Measurements from ENCODE around the gene CYTH3.
A peak's percentile ranks its signal among the peaks of the same experiment; 100 is the strongest.
"Not testable (repeated sequence)": the region's sequence is repeated elsewhere in the genome, so short reads cannot be mapped to it uniquely, and the experiment has no call there.

The CYTH3 gene, protein sequence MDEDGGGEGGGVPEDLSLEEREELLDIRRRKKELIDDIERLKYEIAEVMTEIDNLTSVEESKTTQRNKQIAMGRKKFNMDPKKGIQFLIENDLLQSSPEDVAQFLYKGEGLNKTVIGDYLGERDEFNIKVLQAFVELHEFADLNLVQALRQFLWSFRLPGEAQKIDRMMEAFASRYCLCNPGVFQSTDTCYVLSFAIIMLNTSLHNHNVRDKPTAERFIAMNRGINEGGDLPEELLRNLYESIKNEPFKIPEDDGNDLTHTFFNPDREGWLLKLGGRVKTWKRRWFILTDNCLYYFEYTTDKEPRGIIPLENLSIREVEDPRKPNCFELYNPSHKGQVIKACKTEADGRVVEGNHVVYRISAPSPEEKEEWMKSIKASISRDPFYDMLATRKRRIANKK

DNA sequence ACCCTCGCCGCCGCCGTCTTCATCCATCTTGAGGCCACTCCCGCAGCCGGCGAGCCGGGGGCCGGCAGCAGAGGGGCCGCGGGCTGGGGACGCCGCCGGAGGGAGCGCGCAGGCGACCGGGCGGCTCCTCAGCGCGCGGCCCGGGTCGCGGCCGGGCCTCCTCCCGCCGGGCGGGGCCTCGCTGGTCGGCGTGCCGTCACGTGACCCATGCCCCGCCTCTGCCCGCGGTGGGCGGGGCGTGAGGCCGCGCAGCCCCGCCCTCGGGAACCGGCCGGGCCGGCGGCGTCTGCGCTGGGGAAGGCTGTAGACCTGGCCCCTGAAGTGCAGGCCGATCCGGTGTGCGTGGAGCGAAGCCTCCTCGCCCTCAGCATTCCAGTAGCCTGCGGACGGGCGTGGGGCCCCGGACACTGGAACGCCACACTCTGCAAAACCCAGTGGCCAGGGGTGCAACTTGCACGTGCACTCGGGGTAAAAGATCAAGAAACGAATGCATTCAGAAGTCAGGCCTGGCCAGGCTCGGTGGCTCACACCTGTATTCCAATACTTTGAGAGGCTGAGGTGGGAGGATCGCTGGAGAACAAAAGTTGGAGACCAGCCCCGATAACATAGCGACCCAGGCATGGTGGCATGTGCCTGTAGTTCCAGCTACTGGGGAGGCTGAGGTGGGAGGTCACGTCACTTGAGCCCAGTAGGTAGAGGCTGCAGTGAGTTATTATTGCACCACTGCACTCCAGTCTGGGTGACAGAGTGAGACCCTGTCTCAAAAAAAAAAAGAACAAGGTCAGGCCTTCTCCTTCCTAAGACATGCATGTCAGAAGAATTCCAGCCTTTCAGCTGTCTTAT, at the start of gene CYTH3:
CYTH3 (minus strand) TSS at position 144 of the 843 bp plus-strand sequence; CDS start at position 27, 117 bp downstream.
- peak; percentile 90 for DNase-seq (ENCODE audit: low spot score)

DNA sequence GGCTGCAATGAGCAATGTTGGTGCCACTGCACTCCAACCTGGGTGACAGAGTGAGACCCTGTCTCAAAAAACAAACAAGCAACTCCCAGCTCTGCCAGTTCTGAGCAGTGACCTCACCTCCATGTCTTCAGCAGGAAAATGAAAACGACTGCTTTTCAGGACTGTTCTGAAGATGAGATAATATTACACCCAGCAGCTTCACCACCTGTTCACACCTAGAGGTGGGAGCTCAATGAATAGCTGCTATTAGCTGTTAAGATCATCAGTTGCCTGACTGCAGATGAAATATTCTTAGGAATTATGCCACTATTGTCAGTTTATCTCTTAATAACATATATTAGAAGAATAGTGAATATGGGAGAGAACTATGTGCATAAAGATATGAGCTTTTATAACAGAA, 48.4 kb upstream of the CYTH3 start:
- no peak for DNase-seq (ENCODE audit: low spot score)

DNA sequence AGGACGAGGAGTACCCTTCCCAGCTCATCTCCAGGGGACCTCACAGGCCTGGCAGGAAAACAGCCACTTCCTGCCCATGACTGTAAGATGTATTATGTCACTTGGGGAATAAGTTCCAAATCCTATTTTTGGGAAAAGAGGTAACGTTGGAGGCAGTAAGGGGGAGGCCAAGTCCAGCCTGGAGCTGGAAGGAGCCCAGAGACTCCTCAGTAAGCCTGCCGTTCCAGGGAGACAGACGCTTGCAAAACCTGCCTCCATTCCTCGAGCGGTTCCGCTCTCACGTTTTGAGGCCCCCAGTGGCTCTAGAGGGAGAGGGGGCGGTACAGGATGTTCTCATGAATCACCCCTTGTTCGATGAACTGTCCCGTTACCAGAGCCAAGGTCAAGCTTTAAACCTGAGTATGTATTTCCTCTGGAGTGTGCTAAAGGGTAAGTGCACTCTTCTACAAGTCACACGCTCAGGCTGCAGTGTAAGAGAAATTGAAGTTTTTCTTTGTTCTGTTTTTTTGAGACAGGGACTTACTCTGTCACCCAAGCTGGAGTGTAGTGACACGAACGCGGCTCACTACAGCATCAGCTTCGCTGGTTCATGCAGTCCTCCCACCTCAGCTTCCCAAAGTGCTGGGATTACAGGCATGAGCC, 45.5 kb upstream of the CYTH3 start:
- DNase-seq (ENCODE audit: low spot score) = peak; percentile 85

DNA sequence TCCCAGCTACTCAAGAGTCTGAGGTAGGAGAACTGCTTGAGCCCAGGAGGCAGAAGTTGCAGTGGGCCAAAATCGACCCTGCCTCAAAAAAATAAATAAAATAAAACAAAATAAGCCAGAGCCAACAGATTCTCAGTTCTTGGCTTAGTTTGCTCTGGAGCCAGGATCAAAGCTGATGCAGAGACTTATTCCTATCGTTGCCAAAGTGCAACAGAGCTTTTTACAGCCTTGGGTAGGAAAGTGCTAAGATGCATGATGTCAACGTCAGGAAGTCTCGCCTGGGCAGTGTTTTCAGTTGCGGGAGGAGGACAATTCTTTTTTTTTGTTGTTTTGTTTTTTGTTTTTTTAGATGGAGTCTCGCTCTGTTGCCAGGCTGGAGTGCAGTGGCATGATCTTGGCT, 43.8 kb upstream of the CYTH3 start:
- no peak for DNase-seq (ENCODE audit: low spot score)

DNA sequence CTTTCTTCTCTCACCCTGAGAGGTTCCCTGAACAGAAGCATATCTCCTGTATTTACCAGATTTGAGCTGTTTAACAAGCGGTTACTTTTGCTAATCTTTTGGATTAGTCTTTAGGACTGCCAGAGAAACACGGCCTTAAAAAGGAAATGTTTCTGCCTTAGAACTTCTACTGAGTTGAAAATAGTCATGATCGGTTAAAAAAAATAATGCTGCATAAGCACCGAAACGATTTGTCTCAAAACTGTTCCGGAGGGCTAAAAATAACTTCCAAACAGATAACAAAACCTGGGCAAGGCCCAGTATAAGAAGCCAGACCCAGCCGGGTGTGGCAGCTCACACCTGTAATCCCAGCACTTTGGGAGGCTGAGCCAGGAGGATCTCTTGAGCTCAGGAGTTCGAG, 43.3 kb upstream of the CYTH3 start:
- DNase-seq (ENCODE audit: low spot score) = no peak

DNA sequence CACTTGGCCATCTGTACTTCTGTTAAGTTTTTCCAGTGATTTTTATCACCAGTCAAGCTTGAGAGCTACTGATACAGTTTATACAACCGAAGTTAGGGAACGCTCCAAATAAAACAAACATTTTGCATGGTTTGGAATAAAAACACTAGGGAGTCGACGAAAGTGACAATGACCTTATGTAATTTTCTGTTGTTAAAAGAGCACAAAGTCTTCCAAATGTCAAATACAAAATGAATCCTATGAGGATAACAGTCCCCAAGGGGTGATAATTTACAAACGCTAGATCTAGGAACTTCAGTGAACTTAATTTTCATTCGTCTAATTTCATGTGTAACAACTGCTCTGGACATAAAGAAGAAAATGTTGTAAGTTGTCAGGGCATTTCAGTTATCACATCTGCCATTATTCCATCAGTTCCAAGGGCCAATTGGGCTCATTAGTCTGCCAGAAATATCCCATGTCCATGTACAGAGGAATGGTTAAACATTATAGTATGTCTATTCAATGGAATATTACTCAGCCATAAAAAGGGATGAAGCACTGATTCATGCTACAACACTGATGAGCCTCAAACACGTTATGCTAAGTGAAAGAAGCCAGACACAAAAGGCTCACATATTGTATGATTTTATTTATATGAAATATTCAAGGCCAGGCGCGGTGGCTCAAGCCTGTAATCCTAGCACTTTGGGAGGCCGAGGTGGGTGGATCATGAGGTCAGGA, 38.0 kb upstream of the CYTH3 start:
- no peak for DNase-seq (ENCODE audit: low spot score)

DNA sequence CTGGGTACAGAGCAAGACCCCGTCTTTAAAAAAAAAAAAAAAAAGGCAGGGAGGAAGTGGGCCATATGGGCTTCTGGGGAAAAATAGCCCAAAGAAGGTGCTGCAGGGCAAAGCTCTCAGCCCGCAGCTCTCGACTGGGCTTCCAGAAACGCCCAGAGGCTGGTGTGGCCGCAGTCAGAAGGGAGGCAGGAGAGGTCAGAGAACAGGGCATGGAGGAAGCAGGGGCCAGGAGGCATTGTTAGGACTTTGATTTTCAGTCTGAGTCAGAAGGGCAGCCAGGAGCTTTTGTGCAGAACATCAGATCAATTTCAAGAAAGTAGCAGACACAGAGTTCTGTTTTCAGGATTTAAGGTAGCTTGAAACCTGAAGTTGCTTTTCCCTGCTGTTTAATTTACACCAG, 35.3 kb upstream of the CYTH3 start:
- no peak for DNase-seq (ENCODE audit: low spot score)

DNA sequence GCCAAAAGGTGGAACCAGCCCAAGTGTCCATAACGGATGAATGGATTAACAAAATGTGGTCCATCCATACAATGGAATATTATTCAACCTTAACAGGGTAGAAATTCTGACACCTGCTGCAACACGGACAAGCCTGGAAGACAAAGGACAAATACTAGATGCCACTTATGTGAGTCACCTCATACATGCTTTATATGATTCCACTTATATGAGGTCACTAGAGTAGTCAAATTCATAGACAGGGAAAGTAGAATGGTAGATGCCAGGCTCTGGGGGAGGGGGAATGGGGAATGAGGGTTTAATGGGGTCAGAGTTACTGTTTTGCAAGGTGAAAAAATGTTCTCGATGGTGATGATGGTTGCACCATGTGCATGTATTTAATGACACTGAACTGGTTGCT, 34.0 kb upstream of the CYTH3 start:
- no peak for DNase-seq (ENCODE audit: low spot score)

DNA sequence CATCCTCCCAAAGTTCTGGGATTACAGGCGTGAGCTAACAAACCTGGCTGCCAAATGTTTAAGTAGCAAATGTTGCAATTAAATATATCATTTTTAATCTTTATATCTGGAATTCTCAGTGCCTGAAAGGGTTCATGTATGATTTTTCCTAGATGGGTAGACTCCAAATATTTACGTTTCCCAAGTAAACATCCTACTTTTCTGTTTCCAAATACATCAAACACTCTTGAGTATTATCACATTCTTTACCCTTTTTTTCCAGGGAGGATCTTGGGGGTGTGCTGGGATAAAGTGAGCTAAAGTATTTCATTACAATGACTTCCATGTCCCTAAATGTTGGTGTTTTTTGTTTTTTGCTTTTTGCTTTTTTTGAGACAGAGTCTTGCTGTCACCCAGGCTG, 32.9 kb upstream of the CYTH3 start:
- no peak for DNase-seq (ENCODE audit: low spot score)

DNA sequence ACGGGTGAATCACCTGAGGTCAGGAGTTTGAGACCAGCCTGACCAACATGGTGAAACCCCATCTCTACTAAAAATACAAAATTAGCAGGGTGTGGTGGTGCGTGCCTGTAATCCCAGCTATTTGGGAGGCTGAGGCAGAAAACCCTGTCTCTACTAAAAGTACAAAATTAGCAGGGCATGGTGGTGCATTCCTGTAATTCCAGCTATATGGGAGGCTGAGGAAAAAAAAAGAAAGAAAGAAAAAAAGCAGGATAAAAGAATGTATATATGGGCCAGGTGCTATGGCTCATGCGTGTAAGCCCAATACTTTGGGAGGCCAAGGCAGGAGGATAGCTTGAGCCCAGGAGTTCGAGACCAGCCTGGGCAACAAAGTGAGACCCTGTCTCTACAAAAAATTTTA, 29.0 kb upstream of the CYTH3 start:
- not testable (repeated sequence) for DNase-seq (ENCODE audit: low spot score)

DNA sequence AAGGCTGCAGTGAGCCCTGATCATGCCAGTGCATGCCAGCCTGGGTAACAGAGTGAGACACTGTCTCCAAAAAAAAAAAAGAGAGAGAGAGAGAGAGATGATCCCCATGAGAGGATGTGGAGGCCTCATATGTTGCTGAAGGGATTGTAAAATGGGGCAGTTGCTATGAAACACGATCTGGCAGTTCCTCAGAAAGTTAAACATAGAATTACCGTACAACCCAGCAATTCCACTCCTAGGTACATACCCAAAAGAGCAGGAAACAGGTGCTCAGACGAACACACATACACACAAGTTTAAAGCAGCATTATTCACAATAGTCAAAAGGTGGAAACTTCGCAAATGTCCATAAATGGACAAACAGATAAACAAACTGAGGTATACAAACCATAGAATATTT, 27.4 kb upstream of the CYTH3 start:
- no peak for DNase-seq (ENCODE audit: low spot score)

DNA sequence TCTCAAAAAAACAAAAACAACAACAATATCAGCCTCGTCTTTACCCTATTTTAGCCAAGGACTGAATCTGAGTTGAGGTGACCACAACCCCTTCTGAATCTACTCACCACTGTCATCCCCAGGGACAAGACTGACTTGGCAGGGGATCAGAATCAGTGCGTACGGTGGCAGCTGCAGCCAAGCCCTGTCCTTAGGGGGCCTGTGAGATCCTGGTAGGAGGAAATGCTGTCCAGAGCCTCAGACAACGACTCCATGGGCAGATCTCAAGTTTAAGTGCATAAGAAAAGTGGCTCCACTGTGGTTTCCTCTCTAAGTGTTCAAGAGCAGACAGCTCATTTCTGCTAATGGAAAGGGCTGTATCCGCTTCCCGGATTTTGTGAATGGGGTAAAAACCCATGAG, 22.4 kb upstream of the CYTH3 start:
- DNase-seq (ENCODE audit: low spot score) = no peak

DNA sequence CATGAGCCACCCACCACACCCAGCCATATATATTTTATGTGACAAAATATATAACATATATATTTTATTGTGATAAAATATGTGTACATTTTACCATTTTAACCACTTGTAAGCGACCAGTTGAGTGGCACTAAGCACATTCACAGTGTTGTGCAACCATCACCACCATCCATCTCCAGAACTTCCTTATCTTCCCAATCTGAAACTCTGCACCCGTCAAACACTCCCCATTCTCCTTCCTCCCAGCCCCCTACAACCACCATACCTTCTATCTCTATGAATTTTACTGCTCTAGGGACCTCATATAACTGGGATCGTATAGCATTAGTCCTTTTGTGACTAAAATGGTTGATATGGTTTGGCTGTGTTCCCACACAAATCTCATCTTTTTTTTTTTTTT, 20.8 kb upstream of the CYTH3 start:
- DNase-seq (ENCODE audit: low spot score) = no peak

DNA sequence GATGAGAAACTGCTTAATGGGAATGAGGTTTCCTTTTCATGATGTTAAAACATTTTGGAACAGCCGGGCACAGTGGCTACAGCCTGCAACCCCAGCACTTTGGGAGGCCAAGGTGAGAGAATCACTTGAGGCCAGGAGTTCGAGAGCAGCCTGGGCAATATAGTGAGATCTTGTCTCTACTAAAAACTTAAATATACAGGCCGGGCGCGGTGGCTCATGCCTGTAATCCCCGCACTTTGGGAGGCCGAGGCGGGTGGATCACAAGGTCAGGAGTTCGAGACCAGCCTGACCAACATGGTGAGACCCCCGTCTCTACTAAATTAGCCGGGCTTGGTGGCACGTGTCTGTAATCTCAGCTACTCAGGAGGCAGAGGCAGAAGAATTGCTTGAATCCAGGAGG, 19.5 kb upstream of the CYTH3 start:
- not testable (repeated sequence) for DNase-seq (ENCODE audit: low spot score)

DNA sequence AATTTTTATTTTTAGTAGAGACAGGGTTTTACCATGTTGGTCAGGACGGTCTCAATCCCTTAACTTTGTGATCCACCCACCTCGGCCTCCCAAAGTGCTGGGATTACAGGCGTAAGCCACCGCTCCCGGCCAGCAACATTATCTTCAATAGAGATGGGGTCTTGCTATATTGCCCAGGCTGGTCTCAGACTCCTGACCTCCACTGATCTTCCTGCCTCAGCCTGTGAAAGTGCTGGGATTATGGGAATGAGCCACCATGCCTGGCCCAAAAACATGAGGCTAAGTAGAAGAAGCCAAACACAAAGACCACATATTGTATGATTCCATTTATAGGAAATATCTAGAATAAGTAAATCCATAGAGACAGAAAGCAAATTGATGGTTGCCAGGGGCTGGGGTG, 19.1 kb upstream of the CYTH3 start:
- no peak for DNase-seq (ENCODE audit: low spot score)

DNA sequence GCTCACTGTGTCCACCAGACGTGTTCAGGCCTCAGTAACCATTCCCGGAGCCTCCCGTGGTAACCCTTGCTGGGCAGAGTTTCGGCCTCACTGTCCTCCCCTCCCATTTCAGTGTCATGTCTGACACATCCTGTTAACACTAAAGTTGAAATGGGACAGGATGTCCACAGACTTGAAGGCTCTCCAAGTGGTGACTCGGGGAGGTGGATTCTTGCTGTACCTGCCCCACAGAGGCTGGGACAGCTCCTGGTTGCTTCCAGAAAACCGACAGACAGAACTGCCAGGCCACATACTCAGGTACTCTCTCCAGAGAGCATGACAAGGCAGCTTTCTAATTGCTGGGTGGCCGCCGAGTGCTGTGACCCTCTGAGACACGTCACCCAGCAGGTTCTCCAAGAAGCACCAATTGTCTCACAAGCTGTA, 17.9 kb upstream of the CYTH3 start:
- DNase-seq (ENCODE audit: low spot score) = no peak

DNA sequence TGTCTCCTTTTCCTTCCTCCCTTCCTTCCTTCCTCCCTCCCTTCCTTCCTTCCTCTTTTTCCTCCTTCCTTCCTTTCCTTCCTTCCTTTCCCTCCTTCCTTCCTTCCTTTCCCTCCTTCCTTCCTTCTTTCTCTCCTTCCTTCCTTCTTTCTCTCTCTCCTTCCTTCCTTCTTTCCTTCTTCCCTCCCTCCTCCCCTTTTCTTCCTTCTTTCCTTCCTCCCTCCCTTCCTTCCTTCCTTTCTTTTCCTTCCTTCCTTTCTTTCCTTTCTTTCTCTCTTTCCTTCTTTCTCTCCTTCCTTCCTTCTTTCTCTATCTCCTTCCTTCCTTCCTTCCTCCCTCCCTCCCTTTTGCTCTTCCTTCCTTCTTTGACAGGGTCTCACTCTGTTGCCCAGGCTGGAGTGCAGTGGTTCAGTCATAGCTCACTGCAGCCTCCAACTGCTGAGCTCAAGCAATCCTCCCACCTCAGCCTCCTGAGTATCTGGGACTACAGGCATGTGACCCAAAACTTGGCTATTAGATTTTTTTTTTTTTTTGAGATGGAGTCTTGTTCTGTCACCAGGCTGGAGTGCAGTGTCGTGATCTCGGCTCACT, 15.9 kb upstream of the CYTH3 start:
- no peak for DNase-seq (ENCODE audit: low spot score)

DNA sequence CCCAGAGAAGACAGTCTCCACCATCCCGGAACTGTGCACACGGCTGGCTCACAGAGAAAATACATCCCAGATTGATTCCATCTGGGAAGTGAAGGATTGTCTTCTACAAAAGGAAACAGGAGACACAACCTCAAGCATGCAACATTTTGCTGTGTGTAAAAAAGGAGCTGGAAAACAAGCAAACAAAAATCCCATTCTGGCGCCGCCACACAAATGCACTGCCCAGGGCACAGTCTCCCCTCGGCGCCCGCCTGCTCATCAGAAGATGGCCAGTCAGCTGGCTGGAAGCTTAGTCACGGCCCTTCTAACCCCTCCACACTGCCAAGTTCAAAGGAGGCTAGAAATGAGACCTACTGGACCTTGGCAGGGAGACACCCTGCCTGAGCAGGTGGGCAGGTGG, 14.1 kb upstream of the CYTH3 start:
- no peak for DNase-seq (ENCODE audit: low spot score)

DNA sequence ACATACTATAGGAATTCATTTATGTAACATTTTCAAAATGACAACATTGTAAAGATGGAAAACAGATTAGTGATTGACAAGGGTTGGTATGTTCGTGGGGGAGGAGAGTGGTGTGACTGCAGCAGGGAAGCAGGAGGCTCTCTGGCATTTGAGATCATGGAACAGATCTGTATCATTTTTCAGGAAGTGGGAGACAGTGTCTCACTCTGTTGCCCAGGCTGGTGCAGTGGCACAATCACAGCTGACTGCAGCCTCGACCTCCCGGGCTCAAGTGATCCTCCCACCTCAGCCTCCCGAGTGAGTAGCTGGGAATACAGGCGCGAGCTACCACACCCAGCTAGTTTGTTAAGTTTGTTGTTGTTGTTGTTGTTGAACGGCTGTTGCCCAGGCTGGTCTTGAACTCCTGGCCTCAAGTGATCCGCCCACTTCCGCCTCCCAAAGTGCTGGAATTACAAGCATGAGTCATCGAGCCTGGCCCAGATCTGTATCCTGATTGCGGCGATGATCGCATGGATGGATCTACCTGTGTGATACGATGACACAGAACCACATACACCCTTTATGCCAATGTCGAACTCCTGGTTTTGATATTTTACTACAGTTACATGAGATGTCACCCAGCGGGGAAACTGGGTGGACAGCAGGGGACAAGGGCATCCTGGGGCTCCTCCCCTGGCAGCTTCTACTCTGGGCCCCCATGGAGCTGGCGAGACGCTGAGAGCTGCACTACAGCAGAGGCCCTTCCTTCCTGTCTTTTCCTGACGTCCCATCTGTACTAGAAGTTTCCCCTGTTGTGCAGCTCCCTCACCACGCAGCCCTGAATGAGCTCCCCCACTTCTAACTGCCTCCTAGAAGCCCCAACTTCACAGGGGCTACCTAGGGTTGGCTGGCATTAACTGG, 12.3 kb upstream of the CYTH3 start:
- no peak for DNase-seq (ENCODE audit: low spot score)

DNA sequence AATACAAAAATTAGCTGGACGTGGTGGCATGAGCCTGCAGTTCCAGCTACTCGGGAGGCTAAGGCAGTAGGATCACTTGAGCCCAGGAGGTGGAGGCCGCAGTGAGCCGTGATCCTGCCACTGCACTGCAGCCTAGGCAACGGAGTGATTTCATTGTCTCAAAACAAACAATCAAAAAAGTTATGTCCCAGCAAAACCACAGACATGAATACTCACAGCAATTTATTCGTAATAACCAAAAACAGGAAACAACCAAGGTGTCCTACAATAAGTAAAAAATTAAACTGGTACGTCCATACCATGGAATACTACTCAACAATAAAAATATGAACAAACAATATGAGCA, 11.6 kb upstream of the CYTH3 start:
- DNase-seq (ENCODE audit: low spot score) = no peak
